Natural killer cell (primary cell): Measurements from ENCODE around the gene MRPL48. TPM values are rescaled to one million over a fixed set of nuclear protein-coding genes. Genes with fewer than 3 reads are reported as not detected.
A peak's percentile ranks its signal among the peaks of the same experiment; 100 is the strongest.
"Not testable (repeated sequence)": the region's sequence is repeated elsewhere in the genome, so short reads cannot be mapped to it uniquely, and the experiment has no call there.

Experiments used
- ATAC-seq, 3 donors: fragments of 150-1000 bp in 2 of 3; fragments of 200-7000 bp in 1 of 3; cut with Tn5 transposase; 1 replicate in 1 of 3; 2 replicates in 2 of 3; pipeline ENCODE4 v1.10.0; 2021; ENCODE audit warnings: mild to moderate bottlenecking in 2 of 3, moderate library complexity in 2 of 3
- DNase-seq, 2 donors: peaks; one replicate each; pipeline versions ENCODE4 v3.0.0 to v3.0.0-alpha.2; 2013 to 2021; ENCODE audit warnings: mixed read lengths in 1 of 2
- H3K27ac ChIP-seq: one replicate; pipeline ENCODE4 v1.5.1; 2013; ENCODE audit warnings: mild to moderate bottlenecking, low read length
- H3K27me3 ChIP-seq: one replicate; pipeline ENCODE4 v1.6.1; 2013; ENCODE audit warnings: low read length; ENCODE audit not compliant: control insufficient read depth, insufficient read depth
- H3K36me3 ChIP-seq: one replicate; pipeline ENCODE4 v1.6.1; 2013; ENCODE audit warnings: low read length; ENCODE audit not compliant: control insufficient read depth, insufficient read depth
- H3K4me1 ChIP-seq: one replicate; pipeline ENCODE4 v1.6.1; 2013; ENCODE audit warnings: low read length; ENCODE audit not compliant: control insufficient read depth, insufficient read depth
- H3K4me3 ChIP-seq: one replicate; pipeline ENCODE4 v1.5.1; 2013; ENCODE audit warnings: low read length
- H3K9me3 ChIP-seq: one replicate; pipeline ENCODE4 v1.6.1; 2013; ENCODE audit warnings: low read length; ENCODE audit not compliant: control insufficient read depth, insufficient read depth
- H3K27ac Mint-ChIP-seq, 2 donors: one replicate each; pipeline ENCODE4 v1.8.0; 2022; ENCODE audit warnings: mild to moderate bottlenecking in 2 of 2, mixed read lengths in 2 of 2, moderate library complexity in 1 of 2
- H3K27me3 Mint-ChIP-seq, 2 donors: one replicate each; pipeline ENCODE4 v1.8.0; 2022; ENCODE audit warnings: low read depth in 2 of 2, mixed read lengths in 2 of 2
- H3K36me3 Mint-ChIP-seq: one replicate; pipeline ENCODE4 v1.8.0; 2022; ENCODE audit warnings: mixed read lengths
- H3K4me1 Mint-ChIP-seq, 2 donors: one replicate each; pipeline ENCODE4 v1.8.0; 2022; ENCODE audit warnings: mixed read lengths in 2 of 2
- H3K4me3 Mint-ChIP-seq: one replicate; pipeline ENCODE4 v1.8.0; 2022; ENCODE audit warnings: mild to moderate bottlenecking, moderate library complexity, mixed read lengths
- H3K9me3 Mint-ChIP-seq, 2 donors: one replicate each; pipeline ENCODE4 v1.8.0; 2022; ENCODE audit warnings: mixed read lengths in 2 of 2
- WGBS: methylation state at CpG from one replicate; pipeline ENCODE4 v1.1.7; 2013; ENCODE audit warnings: missing lambda C conversion rate; ENCODE audit not compliant: insufficient coverage; 5-methylcytosine and 5-hydroxymethylcytosine counted together
- intact Hi-C: fragments of 100-400 bp; cut with micrococcal nuclease; formaldehyde crosslinking; loops from one replicate; pipeline ENCODE4 v1.14.2; 2022
- total RNA-seq, 4 donors: library from RNA; stranded (reverse); fragments of 120-200 nt in 1 of 4; gene quantifications; one replicate each; pipeline versions ENCODE4 v1.2.3 to v1.2.4, GENCODE V29; 2013 to 2022
- TF ChIP-seq, protein P1 (sequence below): fragments of 200-600 bp; IDR thresholded peaks from one replicate; pipeline ENCODE4 v1.8.0; 2022; ENCODE audit warnings: antibody characterized with exemption

The MRPL48 gene
- total RNA-seq, 3 donors from 2014 or later (not counting 1 experiment from before 2014, with no cell fraction given) = 19.5 to 24.9 (median 21.2) TPM

DNA sequence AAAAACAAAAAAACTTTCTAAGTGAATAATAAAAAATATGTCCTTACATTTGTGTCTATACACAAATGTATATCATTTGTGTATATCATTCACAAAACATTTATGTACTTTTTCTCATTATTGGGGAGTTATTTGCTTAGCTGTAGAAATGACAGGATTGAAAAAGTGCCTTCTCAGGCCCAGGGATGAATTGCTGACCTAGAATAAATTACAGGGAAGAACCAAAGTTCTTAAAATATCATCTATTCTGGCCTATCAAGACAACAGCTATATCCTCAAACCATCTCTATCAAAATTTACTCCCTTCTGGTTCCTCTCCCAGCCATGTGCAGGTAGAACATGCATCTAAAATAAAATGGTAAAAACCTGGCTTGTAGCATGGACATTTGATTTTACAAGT is 24.9 kb upstream of the MRPL48 start:
- DNase-seq (no peak), ATAC-seq (no peak)
- Mint-ChIP-seq H3K27me3 (peaks cover 10 to 17% of the 10 kb centered on the region in 2 donors), H3K9me3 (no peaks in the 10 kb centered on the region), H3K4me1 (peaks cover 19 to 29% of the 10 kb centered on the region in 2 donors), H3K36me3 (no peaks in the 10 kb centered on the region), H3K27ac (peak overlapping the region in 1 of 2 donors; percentile 19), H3K4me3 (no peak overlapping the region)
- H3K27ac ChIP-seq = no peak overlapping the region
- H3K4me1 ChIP-seq = peaks cover 11% of the 10 kb centered on the region
- no peak overlapping the region for H3K4me3 ChIP-seq
- intact Hi-C loops = no loop called here
- H3K36me3 ChIP-seq = no peaks in the 10 kb centered on the region
- H3K9me3 ChIP-seq = no peaks in the 10 kb centered on the region
- H3K27me3 ChIP-seq = peaks cover 2% of the 10 kb centered on the region
- TF ChIP-seq, protein P1, sequence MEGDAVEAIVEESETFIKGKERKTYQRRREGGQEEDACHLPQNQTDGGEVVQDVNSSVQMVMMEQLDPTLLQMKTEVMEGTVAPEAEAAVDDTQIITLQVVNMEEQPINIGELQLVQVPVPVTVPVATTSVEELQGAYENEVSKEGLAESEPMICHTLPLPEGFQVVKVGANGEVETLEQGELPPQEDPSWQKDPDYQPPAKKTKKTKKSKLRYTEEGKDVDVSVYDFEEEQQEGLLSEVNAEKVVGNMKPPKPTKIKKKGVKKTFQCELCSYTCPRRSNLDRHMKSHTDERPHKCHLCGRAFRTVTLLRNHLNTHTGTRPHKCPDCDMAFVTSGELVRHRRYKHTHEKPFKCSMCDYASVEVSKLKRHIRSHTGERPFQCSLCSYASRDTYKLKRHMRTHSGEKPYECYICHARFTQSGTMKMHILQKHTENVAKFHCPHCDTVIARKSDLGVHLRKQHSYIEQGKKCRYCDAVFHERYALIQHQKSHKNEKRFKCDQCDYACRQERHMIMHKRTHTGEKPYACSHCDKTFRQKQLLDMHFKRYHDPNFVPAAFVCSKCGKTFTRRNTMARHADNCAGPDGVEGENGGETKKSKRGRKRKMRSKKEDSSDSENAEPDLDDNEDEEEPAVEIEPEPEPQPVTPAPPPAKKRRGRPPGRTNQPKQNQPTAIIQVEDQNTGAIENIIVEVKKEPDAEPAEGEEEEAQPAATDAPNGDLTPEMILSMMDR = no peak

DNA sequence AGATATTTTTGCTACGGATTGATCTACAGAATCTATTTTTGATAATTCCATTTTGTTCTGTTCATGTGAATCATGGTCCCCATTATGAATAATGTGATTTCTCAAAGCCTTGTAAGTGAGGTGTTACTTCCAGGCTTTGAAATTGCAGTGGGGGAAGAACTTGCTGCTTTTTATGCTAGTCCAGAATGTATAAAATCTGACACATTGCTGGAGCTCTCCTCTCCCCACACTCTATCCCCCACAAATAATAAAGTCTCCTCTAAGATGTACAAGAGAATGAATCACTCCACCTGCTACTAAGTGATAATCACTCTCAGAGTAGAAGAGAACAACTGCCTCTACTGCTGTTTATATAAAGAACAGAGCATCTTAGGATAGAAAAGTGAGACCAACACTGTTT is 20.9 kb upstream of the MRPL48 start:
- Mint-ChIP-seq H3K36me3 (no peaks in the 10 kb centered on the region), H3K9me3 (no peaks in the 10 kb centered on the region), H3K27me3 (peaks cover 13 to 17% of the 10 kb centered on the region in 2 donors), H3K4me3 (no peak overlapping the region), H3K27ac (no peak overlapping the region), H3K4me1 (no peaks in the 10 kb centered on the region)
- H3K9me3 ChIP-seq = no peaks in the 10 kb centered on the region
- DNase-seq = no peak
- no peak for ATAC-seq
- peaks cover 2% of the 10 kb centered on the region for H3K27me3 ChIP-seq
- no peaks in the 10 kb centered on the region for H3K36me3 ChIP-seq
- intact Hi-C loops = no loop called here
- TF ChIP-seq, protein P1 = no peak
- no peak overlapping the region for H3K4me3 ChIP-seq
- no peaks in the 10 kb centered on the region for H3K4me1 ChIP-seq
- H3K27ac ChIP-seq = no peak overlapping the region
- 80% methylated on average over 1 of the region's 1 CpG for WGBS

DNA sequence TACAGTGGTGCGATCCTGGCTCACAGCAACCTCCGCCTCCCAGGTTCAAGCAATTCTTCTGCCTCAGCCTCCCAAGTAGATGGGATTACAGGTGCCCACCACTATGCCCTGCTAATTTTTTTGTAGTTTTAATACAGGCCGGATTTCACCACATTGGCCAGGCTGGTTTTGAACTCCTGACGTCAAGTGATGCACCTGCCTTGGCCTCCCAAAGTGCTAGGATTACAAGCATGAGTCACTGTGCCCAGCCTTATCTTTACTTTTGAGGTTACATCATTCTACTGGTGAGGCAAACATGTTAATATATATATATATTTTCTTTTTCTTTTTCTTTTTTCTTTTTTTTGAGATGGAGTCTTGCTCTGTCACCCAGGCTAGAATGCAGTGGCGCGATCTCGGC is 16.9 kb upstream of the MRPL48 start:
- DNase-seq, H3K27me3 ChIP-seq, H3K27ac ChIP-seq, H3K4me3 Mint-ChIP-seq, H3K36me3 ChIP-seq, H3K4me1 ChIP-seq, H3K4me3 ChIP-seq, H3K9me3 Mint-ChIP-seq, H3K27ac Mint-ChIP-seq, H3K36me3 Mint-ChIP-seq, intact Hi-C loops, ATAC-seq, H3K4me1 Mint-ChIP-seq, H3K9me3 ChIP-seq: not testable (repeated sequence)
- WGBS = 95% methylated on average over 7 of the region's 7 CpGs
- peaks cover 19 to 24% of the 10 kb centered on the region in 2 donors for H3K27me3 Mint-ChIP-seq

DNA sequence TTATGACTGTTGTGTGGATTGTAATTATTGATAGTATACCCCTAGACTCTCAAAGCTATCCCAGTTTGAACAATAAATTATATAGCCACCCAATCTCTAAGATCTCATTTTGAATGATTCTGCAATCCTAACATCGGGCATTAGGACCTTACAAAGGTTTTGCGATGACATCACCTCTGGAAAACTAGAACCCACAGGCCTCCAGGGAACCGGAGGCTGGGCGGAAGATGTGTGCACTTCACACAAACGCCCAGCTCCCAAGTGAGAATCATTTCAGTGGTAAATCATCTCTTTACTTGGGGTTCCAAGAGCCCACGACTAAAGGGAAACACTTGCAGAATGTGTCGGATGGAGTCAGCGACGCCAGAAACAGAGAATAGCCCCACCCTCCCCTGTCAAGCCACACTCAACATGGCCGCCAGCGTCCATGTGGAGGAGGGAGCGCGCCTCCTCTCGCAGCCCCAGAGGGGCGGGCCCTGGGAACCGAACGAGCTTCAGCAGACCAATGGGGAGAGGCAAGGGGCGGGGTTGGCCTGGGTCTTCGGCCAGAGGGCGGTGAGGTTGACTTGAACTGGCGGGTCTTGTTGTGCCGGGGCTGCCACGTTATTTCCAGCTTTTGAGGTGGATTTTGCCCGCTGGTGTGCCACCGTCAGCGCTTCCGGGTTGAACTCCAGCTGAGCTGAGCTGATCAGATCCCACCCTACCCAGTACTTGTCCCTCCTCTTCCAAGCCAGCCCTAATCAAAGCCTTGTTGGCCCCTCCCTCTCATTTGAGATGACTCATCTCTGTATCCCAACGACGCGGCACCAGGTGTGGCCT is 8.4 kb upstream of the MRPL48 start:
- Mint-ChIP-seq H3K9me3 (no peaks in the 10 kb centered on the region), H3K27ac (peak overlapping the region; percentile 91 to 96)
- intact Hi-C loops = loop anchor here (1.0 to 2.0 kb wide), 2 partner anchors 18 to 392 kb away; partner anchors contain the start of genes C2CD3, PPME1 and RAB6A

More for the DNA sequence above, 8.4 kb upstream of the MRPL48 start:
- peaks cover 11% of the 10 kb centered on the region for H3K4me1 ChIP-seq
- ATAC-seq = peak; percentile 98 to 100 (median 99)
- H3K36me3 ChIP-seq = no peaks in the 10 kb centered on the region
- Mint-ChIP-seq H3K4me1 (peaks cover 5 to 10% of the 10 kb centered on the region in 2 donors), H3K4me3 (peak overlapping the region; percentile 92), H3K27me3 (peaks cover 8 to 10% of the 10 kb centered on the region in 2 donors), H3K36me3 (no peaks in the 10 kb centered on the region)
- TF ChIP-seq, protein P1 = no peak
- H3K9me3 ChIP-seq = no peaks in the 10 kb centered on the region
- under 1% methylated on average over 27 of the region's 30 CpGs for WGBS
- peak; percentile 95 to 98 for DNase-seq
- H3K4me3 ChIP-seq = peak overlapping the region; percentile 39
- no peaks in the 10 kb centered on the region for H3K27me3 ChIP-seq
- peak overlapping the region; percentile 79 for H3K27ac ChIP-seq
